Thyroid gland (tissue), 4 donors: ENCODE measurements around the gene LSP1. TPM values are rescaled to one million over a fixed set of nuclear protein-coding genes. Genes with fewer than 3 reads are reported as not detected.

Source experiments
- DNase-seq, 2 donors: peaks; one replicate each; pipeline ENCODE4 v3.0.0-alpha.2; 2019
- H3K27ac ChIP-seq, 3 donors: fragments of 200-600 bp; sonication (generic); 1 replicate in 2 of 3; 2 replicates in 1 of 3; pipeline ENCODE4 v1.5.1; 2016 to 2019; ENCODE audit warnings: mild to moderate bottlenecking in 1 of 3, moderate library complexity in 1 of 3
- H3K27me3 ChIP-seq: fragments of 200-600 bp; sonication (generic); one replicate; pipeline ENCODE4 v1.5.1; 2019
- H3K36me3 ChIP-seq, 2 donors: fragments of 200-600 bp; sonication (generic); one replicate each; pipeline ENCODE4 v1.5.1; 2016 to 2019
- H3K4me1 ChIP-seq, 2 donors: fragments of 200-600 bp; sonication (generic); one replicate each; pipeline ENCODE4 v1.5.1; 2017 to 2019
- H3K4me3 ChIP-seq, 3 donors: fragments of 200-600 bp; sonication (generic); replicated peaks in 1 of 3; 1 replicate in 2 of 3; 2 replicates in 1 of 3; pipeline ENCODE4 v1.5.1; 2016; ENCODE audit warnings: mild to moderate bottlenecking in 1 of 3
- H3K9me3 ChIP-seq: fragments of 200-600 bp; sonication (generic); one replicate; pipeline ENCODE4 v1.5.1; 2017
- POLR2A ChIP-seq, 2 donors: fragments of 450-650 bp; IDR thresholded peaks; one replicate each; pipeline ENCODE4 v1.6.1; 2017; ENCODE audit warnings: antibody characterized with exemption in 2 of 2, mild to moderate bottlenecking in 2 of 2, moderate library complexity in 1 of 2
- WGBS, 2 donors: methylation state at CpG; one replicate each; pipeline ENCODE4 v1.1.5; 2017; 5-methylcytosine and 5-hydroxymethylcytosine counted together
- intact Hi-C: fragments of 100-400 bp; cut with DNase I; formaldehyde crosslinking; loops from one replicate; pipeline ENCODE4 v1.15.1; 2023
- total RNA-seq, 4 donors: library from RNA; depleted of rRNA; stranded (reverse); fragments of >200 nt; gene quantifications; one replicate each; pipeline ENCODE4 v1.2.3, GENCODE V29; 2016
- TF ChIP-seq, protein P1 (sequence below), 6 experiments: fragments of 200-600 bp in 3 of 6; fragments of 450-650 bp in 3 of 6; sonication (generic) in 3 of 6; IDR thresholded peaks; one replicate each; pipeline ENCODE4 v1.5.1; 2016 to 2019; ENCODE audit warnings: antibody characterized with exemption in 6 of 6, mild to moderate bottlenecking in 2 of 6, inconsistent platforms in 1 of 6, moderate library complexity in 1 of 6

Gene LSP1
- total RNA-seq, 4 donors from 2014 or later: 6.7 to 26.1 (median 10.5) TPM

- intact Hi-C loops: no loop called here
- H3K27me3 ChIP-seq: no peaks in the 10 kb centered on the region
- H3K4me1 ChIP-seq: peaks cover 3 to 4% of the 10 kb centered on the region in 2 donors
- H3K4me3 ChIP-seq: no peak overlapping the region
- no peak overlapping the region for H3K27ac ChIP-seq
- no peaks in the 10 kb centered on the region for H3K9me3 ChIP-seq
- H3K36me3 ChIP-seq: no peaks in the 10 kb centered on the region
- DNase-seq: no peak
- TF ChIP-seq, protein P1, sequence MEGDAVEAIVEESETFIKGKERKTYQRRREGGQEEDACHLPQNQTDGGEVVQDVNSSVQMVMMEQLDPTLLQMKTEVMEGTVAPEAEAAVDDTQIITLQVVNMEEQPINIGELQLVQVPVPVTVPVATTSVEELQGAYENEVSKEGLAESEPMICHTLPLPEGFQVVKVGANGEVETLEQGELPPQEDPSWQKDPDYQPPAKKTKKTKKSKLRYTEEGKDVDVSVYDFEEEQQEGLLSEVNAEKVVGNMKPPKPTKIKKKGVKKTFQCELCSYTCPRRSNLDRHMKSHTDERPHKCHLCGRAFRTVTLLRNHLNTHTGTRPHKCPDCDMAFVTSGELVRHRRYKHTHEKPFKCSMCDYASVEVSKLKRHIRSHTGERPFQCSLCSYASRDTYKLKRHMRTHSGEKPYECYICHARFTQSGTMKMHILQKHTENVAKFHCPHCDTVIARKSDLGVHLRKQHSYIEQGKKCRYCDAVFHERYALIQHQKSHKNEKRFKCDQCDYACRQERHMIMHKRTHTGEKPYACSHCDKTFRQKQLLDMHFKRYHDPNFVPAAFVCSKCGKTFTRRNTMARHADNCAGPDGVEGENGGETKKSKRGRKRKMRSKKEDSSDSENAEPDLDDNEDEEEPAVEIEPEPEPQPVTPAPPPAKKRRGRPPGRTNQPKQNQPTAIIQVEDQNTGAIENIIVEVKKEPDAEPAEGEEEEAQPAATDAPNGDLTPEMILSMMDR (IDR thresholded peaks at IDR 0.05): no peak
- TF ChIP-seq POLR2A (IDR thresholded peaks at IDR 0.05): no peak
- WGBS, 2 donors: 88 to 97% methylated on average over 15 to 17 of the region's 21 CpGs
These were observed 1.3 kb upstream of the LSP1 start for GRCh38 chr11:1851468-1852180.

- no peaks in the 10 kb centered on the region for H3K36me3 ChIP-seq
- H3K27me3 ChIP-seq: no peaks in the 10 kb centered on the region
- DNase-seq: no peak
- H3K4me3 ChIP-seq: no peak overlapping the region
- H3K9me3 ChIP-seq: no peaks in the 10 kb centered on the region
- intact Hi-C loops: no loop called here
- WGBS, 2 donors: 90 to 96% methylated on average over 25 of the region's 25 CpGs
- no peak for TF ChIP-seq POLR2A (IDR thresholded peaks at IDR 0.05)
- TF ChIP-seq, protein P1 (IDR thresholded peaks at IDR 0.05): no peak
- H3K4me1 ChIP-seq: peaks cover 3 to 4% of the 10 kb centered on the region in 2 donors
- H3K27ac ChIP-seq: no peak overlapping the region
These were observed 510 bp upstream of the LSP1 start for GRCh38 chr11:1852271-1852876.

DNA sequence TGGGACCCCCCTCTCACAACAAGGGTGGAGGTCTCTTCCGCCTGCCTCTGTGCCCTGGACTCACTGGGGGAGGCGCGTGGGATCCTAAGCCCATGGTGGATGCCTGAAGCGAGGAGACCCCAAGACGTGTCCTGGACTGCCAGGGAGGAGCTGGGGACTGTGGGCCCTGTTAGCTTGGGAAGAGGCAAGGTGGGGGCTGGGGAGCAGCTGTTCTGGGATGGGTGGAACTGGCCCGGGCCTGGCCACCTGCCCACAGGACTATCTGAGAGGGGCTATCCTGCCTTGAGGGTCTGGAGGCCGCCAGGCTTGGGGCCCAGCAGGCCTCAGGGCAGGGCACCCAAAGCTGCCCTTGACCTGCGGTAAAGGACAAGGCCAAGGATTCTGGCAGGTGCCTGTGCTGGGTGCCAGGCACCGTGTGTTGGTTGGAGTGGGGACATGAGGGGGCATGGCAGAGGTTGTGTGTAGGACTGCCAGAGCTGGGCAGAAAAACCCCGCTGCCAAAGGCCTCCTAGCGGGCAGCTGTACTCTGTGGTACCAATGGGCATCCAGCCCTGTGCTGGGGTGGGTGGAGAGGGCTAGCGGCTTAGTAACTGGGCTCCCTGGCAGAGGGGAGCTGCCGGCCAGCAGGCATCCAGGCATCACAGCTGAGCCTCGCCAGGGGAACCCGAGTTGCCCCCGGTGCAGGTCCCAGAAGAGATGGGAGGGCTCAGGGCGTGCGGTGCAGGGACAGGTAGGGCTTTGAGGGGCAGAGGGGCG, 670 bp downstream of the LSP1 start:
- intact Hi-C loops: no loop called here
- Histone ChIP-seq H3K4me3 (no peak overlapping the region), H3K27ac (no peak overlapping the region)

DNA sequence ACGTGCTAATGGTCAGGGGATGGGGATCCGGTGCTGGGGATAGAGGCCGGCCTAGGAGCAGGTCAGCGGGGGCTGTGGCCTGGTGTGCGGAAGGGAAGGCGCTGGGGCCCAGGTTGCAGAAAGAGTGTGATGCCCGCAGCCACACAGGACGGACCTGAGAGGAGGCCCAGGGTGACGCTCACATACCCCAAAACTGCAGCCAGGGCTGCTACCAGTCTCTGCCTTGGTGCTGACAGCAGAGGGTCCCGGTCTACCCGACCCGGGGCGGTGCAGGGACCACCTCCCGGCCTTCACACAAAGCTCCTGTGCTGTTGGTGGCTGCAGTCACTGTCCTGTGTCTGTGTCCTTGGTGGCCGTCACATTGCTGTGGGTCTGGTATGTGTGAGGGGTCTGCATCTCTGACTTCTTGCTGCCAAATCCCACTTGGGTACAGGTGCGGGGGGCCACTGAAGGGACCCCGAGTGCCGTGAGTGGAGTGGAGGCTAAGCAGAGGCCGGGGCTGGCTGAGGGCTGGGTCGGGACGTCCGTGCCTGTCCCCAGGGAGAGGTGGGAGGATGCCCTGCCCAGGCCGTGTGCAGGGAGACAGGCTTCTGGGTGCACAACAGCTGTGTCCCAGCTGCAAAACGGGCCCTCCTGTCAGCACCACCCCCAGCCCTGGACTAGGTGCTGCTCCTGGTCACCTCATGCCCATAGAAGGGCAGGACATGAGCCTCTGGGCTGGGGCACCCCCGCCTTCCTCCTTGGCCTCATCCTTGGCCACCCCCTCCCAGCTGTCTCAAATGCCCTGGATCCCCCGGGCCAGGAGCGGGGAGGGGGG, 1.5 kb downstream of the LSP1 start:
- Histone ChIP-seq H3K27ac (no peak overlapping the region), H3K9me3 (no peaks in the 10 kb centered on the region), H3K4me1 (peaks cover 3 to 4% of the 10 kb centered on the region in 2 donors), H3K27me3 (no peaks in the 10 kb centered on the region), H3K4me3 (no peak overlapping the region), H3K36me3 (no peaks in the 10 kb centered on the region)
- intact Hi-C loops: no loop called here
- TF ChIP-seq, protein P1 (IDR thresholded peaks at IDR 0.05): no peak
- TF ChIP-seq POLR2A (IDR thresholded peaks at IDR 0.05): no peak
- 80 to 89% methylated on average over 15 to 22 of the region's 27 CpGs for WGBS, 2 donors
- no peak for DNase-seq

More for the DNA sequence above, 670 bp downstream of the LSP1 start:
- no peaks in the 10 kb centered on the region for H3K9me3 ChIP-seq
- TF ChIP-seq, protein P1 (IDR thresholded peaks at IDR 0.05): no peak
- no peak for TF ChIP-seq POLR2A (IDR thresholded peaks at IDR 0.05)
- peaks cover 3 to 4% of the 10 kb centered on the region in 2 donors for H3K4me1 ChIP-seq
- H3K36me3 ChIP-seq: no peaks in the 10 kb centered on the region
- H3K27me3 ChIP-seq: no peaks in the 10 kb centered on the region
- WGBS, 2 donors: 79 to 87% methylated on average over 19 of the region's 19 CpGs
- DNase-seq: no peak
